ENCODE data around the gene KCNH4.
A peak's percentile ranks its signal among the peaks of the same experiment; 100 is the strongest.

KCNH4 gene

DNA sequence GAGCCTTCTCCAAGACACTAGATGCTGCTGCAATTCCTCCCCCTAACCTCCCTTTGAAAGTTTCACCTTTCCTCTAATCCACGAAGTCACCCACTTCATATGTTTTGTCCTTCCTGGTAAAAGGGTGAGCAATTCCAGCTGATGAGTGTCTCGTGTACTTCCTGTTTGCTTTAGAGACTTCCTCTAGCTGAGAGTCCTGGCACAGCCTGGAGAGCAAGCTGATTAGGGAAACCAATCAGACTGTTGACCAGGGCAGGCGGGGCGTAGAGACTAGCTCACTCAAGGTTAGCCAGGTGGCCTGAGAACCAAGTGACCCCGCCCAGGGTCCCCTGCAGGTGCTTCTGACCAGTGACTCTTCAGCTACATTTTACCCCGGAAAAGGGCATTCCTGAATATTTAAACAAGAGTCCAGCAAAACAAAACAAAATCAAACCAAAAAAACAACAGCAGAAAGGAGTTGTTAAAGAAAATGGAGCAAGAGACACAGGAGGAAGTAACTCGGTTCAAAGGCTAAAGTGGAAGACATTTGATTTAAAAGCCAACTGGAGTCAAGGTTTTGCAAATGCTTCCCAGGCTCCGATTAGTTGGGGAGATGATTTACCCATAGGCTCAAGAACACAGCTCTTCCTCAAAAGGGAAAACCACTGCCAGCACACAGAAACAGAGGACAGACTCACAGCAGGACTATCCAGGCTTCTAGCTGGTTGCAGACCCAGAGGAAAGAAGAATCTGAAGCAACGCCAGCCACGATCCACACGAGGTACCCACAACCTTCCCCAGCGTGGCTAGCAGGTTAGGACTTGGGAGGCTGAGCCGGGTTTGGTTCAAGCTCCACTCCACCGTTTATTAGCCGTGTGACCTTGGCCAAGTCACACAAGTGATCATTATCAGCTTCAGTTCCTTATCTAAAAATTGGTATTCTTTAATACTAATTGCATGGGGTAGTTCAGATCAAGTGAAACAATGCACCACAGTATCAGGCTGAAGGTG lies 45.0 kb downstream of the KCNH4 start:
- FAIRE-seq, result peak; percentile 99

- FAIRE-seq, result no peak
Observed at GRCh38 chr17:42135151-42135550, 45.8 kb downstream of the KCNH4 start.

DNA sequence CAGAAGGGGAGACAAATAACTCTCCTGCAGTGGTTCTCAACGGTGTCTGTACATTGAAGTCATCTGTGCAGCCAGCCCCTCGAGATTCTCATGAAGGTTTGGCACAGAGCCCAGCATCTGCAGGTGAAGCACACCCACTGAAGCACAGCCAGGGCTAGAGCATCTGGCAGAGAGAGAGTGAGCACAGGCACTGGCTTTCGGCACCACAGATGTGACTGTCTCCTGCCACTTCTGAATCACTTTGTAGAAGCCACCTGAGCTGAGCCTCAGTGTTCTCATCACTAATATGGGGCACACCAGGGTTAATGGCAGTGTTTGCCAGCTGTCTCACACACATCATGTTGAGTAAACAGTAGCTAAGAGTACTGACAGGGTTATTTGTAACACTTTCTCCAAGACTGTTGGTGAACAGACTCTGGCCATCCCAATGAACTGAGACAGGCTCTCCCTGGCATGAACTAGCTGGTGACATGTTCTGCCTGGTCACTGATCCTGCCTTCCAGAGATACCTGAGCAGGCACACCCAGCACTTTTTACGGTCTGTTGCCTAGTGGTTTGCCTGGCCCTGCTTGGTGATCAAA lies 47.4 kb downstream of the KCNH4 start:
- no peak for FAIRE-seq

DNA sequence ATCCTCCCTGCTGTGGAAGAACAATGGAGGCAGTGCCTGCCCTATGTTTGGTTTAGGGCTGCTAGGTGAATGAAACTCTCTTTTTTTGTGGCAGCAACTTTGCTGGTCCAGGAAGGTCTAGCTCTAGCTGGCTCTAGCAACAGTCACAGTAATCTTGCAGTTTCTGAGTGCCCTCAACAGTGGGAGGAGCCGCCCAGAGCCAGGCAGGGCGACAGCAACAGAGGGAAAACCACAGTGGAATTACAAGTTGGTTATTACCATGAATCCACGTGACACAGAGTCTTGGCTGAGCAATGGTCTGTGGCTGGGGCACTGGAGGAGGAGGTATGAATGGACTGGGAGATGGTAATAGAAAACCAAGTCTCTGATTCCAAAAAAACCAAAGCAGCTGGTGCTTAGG lies 48.0 kb downstream of the KCNH4 start:
- no peak for FAIRE-seq

DNA sequence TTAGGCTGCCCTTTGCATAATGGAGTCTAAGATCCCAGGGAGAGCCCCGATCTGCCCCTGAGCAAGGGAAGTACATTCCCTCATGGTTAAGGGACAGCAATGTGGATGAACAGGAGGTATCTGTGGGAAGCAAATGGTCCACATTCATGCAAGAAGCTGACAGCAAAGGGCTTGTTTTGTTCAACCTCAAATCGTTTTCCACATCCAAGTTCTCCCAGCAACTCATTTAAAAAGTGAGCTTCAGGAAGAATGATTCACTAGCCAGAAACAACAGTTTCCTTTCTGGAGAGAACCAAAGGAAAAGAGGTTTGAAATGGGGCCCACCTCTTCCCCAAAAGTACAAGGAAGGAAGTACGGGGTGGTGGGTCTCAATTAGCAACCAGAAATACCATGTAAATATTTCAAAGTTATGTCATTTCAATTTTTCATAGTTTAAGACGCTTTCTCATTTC lies 48.9 kb downstream of the KCNH4 start:
- FAIRE-seq, result no peak

DNA sequence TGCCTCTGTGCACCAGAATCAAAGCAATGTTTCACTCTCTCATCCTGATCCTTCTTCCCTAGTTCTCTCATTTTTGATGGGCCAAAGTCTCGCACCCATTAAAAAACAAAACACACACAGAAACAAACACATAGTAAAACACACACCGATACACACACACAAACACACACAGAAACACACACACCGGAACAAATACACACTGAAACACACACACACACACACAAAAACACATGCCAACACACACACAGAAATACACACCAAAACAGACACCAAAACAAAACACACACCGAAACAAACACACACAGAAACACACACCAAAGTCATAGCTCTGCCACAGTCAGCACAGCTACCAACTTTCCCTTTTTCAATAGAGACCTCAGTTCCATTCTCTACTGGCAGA lies 49.7 kb downstream of the KCNH4 start:
- FAIRE-seq, result no peak

DNA sequence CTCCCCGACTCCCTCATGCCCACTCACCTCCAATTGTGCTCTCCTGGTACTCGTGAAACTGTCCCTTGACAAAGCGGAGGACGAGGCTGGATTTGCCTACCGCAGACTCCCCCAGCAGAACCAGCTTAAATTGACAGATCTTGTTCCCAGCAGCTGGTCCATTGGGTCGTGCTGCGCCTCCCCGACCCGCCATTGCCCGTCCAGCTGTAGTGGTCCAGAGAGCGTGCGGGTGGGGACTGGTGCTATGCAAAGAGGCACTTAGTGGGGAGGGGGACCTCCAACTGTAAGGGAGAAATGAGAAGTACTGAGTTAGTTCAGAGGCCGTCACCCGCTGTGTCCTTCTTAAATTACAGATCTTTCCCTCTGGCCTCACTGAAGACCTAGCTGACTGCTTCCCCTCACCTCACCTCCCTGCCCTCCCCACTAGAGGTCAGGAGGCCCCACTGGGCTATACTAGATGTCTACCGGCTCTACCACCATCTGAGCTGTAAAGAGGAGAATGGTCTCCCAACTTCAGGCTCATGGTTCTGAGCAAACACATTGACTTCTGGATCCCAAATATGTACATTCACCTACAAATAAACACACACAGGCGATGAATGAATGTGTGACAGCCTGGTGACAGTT lies 50.5 kb downstream of the KCNH4 start:
- FAIRE-seq, result no peak

DNA sequence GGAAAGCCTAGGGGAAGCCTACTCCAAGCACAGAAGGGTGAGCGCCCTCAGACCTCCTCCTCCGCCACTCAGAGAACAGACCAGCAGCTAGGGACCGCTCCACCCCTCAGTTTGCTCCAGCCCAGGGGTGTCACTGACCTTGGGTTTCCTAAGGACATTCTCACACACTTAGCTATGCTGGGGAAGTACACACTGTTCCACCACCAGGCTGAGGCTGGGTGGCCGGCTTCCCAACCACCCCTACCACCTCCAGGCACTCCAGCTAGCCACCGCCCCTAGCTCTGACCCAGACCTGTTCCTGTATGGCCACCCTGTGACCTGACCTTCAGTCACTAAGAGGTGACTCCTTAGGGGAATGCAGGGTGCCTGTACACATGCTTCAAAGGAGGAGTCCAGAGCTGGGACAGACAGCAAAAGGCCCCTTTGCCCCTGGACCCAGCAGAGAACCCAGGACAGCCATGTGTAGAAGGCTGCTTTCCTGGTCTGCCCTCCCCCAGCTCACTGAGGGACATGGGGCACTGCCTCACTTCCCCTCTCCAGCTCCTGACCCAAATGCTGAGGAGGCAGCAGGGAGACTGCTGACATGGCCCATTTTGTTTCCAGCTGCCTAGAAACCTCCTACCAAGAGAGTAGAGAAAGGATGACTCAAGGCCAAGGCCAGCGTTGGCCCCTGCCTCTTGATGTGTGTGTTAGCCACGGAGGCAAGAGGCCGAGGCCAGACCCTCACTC lies 51.7 kb downstream of the KCNH4 start:
- FAIRE-seq, result no peak

- FAIRE-seq, result no peak
Observed at GRCh38 chr17:42127414-42127813, 53.5 kb downstream of the KCNH4 start.

DNA sequence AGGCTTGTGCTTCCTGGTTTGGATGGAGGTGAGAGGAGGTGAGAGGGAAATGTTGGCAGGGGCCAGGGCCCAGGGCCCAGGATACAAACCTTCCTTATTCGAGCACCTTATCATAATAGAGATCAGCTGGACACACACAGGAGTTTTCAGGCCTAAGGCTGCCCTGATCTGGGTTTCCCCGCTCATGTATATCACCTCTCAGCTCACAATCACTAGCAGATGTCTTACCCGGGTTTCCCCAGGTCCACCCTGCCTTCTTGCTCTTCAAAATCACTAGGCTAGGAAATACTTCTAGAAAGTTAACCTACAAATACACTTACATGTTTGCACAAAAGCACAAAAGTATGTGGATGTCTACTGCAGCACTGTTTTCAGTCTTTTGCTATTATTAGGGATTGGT lies 54.1 kb downstream of the KCNH4 start:
- FAIRE-seq, result no peak

- no peak for FAIRE-seq
Observed at GRCh38 chr17:42125565-42125964, 55.4 kb downstream of the KCNH4 start.

DNA sequence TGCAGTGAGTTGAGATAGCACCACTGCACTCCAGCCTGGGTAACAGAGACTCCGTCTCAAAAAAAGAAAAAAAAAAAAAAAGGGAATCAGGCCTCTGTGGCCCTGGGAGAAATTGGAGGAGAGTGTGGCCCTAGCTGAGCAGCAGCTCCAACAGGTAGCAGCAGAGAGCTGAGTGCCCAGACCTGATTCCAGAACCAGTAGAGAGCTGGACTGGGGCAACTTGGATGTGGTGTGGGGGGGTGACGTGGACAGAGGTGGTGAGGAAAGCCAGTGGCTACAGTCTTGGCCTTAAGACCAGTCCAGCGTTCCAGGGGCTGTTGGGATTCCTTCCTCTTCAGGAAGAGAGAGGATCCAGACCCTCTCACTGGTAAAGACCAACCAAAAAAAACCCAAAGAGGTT lies 56.7 kb downstream of the KCNH4 start:
- FAIRE-seq, result no peak

- FAIRE-seq, result no peak
Observed at GRCh38 chr17:42122371-42123303, 58.3 kb downstream of the KCNH4 start, which contains the start of gene HSPB9. Gene HSPB9 (plus strand): TSS chr17:42122804. CDS start chr17:42122851, 47 bp downstream.

DNA sequence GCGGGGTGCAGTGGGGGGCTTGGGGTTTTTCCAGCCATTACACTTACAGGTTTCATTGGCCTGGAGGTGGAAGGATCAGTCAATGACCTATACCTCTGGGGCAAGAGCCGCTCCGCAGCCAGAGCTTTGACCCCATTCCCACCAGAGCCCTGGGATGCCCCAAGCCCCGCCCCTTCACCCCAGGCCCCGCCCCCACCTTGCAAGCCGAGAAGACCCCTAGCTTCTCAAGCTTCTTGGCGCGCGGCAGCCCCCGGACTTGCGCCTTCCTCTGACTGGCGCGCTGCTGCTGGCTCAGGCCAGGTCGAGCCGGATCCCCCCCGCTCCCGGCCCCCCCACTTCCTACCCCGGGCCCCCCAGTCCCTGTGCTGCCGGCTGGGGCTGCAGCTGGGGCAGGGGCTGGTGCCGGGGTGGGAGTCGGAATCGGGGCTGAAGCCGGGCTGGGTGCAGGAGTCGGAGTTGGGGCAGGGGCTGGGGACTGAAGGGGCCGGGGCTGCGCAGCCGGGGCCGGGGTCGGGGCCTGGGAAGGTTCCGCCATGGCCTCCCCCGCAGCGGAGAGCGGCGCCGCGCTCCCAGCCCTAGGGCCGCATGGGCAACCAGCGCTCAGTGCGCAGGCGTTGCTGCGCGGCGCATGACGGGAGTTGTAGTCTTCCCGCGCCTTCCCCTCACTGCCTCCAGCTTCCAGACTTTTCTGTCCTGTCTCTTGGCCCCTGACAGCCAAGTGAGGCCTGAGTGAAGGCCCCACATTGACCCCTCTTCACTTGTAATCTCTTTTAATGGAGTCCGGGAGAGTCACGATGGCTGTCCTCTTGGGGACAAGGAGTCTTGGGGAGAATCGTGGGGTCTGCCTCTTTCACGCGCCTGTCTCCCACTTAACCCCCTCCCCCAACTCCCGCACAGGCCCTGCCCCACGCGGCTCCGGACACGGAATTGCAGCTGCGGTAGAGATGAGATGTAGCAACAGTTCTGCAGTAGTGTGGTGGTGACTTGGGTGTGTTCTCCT lies 59.9 kb downstream of the KCNH4 start, which contains the start of gene KAT2A:
KAT2A (minus strand) TSS at position 598 of the 1,000 bp plus-strand sequence; CDS start at position 535, 63 bp downstream.
- no peak for FAIRE-seq

DNA sequence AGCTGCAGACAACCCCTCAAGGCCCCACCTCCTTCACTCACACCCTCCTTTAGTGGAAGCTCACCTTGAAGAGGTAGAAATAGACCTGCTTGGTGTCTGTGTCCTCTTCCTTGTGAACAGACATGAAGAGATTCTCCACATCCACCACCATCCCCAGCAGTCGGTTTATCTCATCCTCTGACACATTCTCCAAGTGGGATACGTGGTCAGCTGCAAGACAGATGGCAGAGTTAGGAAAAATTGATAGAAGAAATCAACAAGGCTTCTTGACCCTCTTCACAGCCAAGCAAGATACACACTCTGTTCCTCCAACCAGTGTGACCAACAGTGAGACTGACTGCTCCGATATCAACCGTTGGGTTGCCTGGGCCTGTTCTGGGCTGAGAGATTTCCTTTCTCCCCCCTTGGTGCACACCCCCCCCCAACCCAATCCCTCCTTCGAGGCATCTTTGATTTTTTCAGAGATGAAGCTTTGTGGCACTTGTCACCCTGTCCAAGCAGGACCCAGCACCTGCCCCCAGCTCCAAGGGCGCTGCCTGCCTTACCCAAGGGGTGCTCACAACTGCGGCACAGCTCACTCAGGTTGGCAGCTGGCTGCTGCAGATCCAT lies 60.7 kb downstream of the KCNH4 start:
- no peak for FAIRE-seq

DNA sequence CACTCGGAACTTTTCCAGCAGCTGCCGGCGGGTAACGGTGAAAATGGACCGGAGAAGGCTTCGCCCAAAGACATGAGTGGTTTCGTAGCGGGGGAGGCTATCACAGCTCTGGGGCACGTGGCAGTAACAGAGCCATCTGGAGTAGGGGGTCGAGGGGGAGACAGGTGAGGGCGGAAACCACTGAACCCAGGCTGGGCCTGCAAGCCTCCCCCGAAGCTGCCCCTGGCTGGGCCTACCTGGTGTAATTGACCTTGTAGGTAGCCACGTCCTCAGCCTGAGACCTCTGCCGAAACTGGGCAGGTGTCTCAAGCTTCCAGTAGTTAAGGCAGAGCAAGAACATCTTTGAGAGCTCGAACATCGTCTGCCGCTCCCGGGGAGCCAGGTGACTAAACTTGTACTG lies 61.6 kb downstream of the KCNH4 start:
- no peak for FAIRE-seq

DNA sequence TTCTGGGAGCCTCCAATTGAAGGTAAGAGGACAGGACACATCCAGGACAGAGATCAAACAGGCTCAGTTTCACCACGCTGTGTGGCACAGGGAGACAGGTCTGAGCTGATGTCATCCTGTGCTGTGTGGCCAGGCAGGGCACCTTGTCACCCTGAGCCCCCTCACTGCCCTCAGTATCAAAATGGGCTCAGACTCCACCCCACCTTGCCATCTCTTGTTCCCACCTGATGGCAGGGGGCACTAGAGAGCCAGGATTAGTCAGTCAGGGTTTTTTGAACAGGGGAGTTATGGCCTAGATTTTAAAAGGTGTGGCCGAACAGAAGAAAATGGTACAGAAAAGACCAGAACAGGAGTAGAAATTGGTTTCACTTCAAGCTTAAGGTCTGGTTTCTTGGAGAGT lies 62.4 kb downstream of the KCNH4 start:
- FAIRE-seq, result no peak

- FAIRE-seq, result no peak
Observed at GRCh38 chr17:42118126-42118510, 62.8 kb downstream of the KCNH4 start.

GRCh38 chr17:42117397-42118125 lies 63.4 kb downstream of the KCNH4 start:
- FAIRE-seq, result no peak

Measured in islet of Langerhans (tissue), 1 donor.